GM19328 (cell line): ENCODE results near the gene TRH.
"Not testable (repeated sequence)": the region's sequence is repeated elsewhere in the genome, so short reads cannot be mapped to it uniquely, and the experiment has no call there.

Source experiments
- ATAC-seq: cut with Tn5 transposase; IDR thresholded peaks from one replicate; pipeline ENCODE4 v1.9.1; 2021; ENCODE audit warnings: mild to moderate bottlenecking, moderate library complexity; ENCODE audit not compliant: unreplicated experiment

The TRH gene

GRCh38 chr3:129962600-129962999, 11.9 kb upstream of the TRH start:
- ATAC-seq: no peak

GRCh38 chr3:129965937-129966336, 8.6 kb upstream of the TRH start:
- ATAC-seq: no peak

GRCh38 chr3:129966876-129967275, 7.6 kb upstream of the TRH start:
- no peak for ATAC-seq

GRCh38 chr3:129967761-129968160, 6.8 kb upstream of the TRH start:
- no peak for ATAC-seq

- no peak for ATAC-seq
Measured at GRCh38 chr3:129971351-129972052, 3.0 kb upstream of the TRH start.

- no peak for ATAC-seq
Measured at GRCh38 chr3:129972301-129972700, 2.2 kb upstream of the TRH start.

- no peak for ATAC-seq
Measured at GRCh38 chr3:129973853-129974563, 512 bp upstream of the TRH start.

- ATAC-seq: no peak
Measured at GRCh38 chr3:129974833-129975704, 549 bp downstream of the TRH start.

- ATAC-seq: no peak
Measured at GRCh38 chr3:129975705-129976048, 1.2 kb downstream of the TRH start.

- ATAC-seq: no peak
Measured at GRCh38 chr3:129976286-129976685, 1.8 kb downstream of the TRH start.

GRCh38 chr3:129978123-129978522, 3.6 kb downstream of the TRH start:
- no peak for ATAC-seq

- ATAC-seq: no peak
Measured at GRCh38 chr3:129979905-129980304, 5.4 kb downstream of the TRH start.

- ATAC-seq: no peak
Measured at GRCh38 chr3:129983561-129983960, 9.0 kb downstream of the TRH start.

- ATAC-seq: no peak
Measured at GRCh38 chr3:129984125-129984524, 9.6 kb downstream of the TRH start.

GRCh38 chr3:129985113-129985512, 10.6 kb downstream of the TRH start:
- ATAC-seq: no peak

GRCh38 chr3:129988429-129988828, 13.9 kb downstream of the TRH start:
- no peak for ATAC-seq

GRCh38 chr3:129989414-129989813, 14.9 kb downstream of the TRH start:
- ATAC-seq: no peak

- ATAC-seq: no peak
Measured at GRCh38 chr3:129992781-129993180, 18.3 kb downstream of the TRH start.

- no peak for ATAC-seq
Measured at GRCh38 chr3:129994883-129995559, 20.5 kb downstream of the TRH start.

- no peak for ATAC-seq
Measured at GRCh38 chr3:129996073-129996472, 21.6 kb downstream of the TRH start.

- ATAC-seq: not testable (repeated sequence)
Measured at GRCh38 chr3:129999176-129999575, 24.7 kb downstream of the TRH start.
